Trophoblast cell (in vitro differentiated cells and primary cell): ENCODE measurements around the gene SAPCD2.
A peak's percentile ranks its signal among the peaks of the same experiment; 100 is the strongest.

ENCODE experiments used
- DNase-seq, 2 donors: peaks; one replicate each; pipeline ENCODE4 v3.0.0-alpha.2; 2016
- H2AFZ ChIP-seq: 2 replicates; pipeline ENCODE4 v1.6.1; 2013; ENCODE audit warnings: low read length, moderate library complexity, mild to moderate bottlenecking; ENCODE audit not compliant: insufficient read depth, poor library complexity
- H2AK5ac ChIP-seq: 2 replicates; pipeline ENCODE4 v1.6.1; 2013; ENCODE audit warnings: mild to moderate bottlenecking, low read length
- H2BK120ac ChIP-seq: 2 replicates; pipeline ENCODE4 v1.6.1; 2013; ENCODE audit warnings: low read length, mild to moderate bottlenecking, moderate library complexity; ENCODE audit not compliant: insufficient read depth, poor library complexity
- H2BK12ac ChIP-seq: 2 replicates; pipeline ENCODE4 v1.6.1; 2013; ENCODE audit warnings: mild to moderate bottlenecking, low read length, moderate library complexity
- H2BK5ac ChIP-seq: 2 replicates; pipeline ENCODE4 v1.6.1; 2013; ENCODE audit warnings: low read length, low read depth, moderate library complexity, mild to moderate bottlenecking; ENCODE audit not compliant: poor library complexity
- H3K14ac ChIP-seq: 2 replicates; pipeline ENCODE4 v1.6.1; 2013; ENCODE audit warnings: mild to moderate bottlenecking, low read length
- H3K18ac ChIP-seq: 2 replicates; pipeline ENCODE4 v1.6.1; 2013; ENCODE audit warnings: mild to moderate bottlenecking, low read length
- H3K23ac ChIP-seq: 2 replicates; pipeline ENCODE4 v1.6.1; 2013; ENCODE audit warnings: low read length
- H3K27ac ChIP-seq: 2 replicates; pipeline ENCODE4 v1.5.1; 2013; ENCODE audit warnings: low read depth, mild to moderate bottlenecking, inconsistent platforms, low read length, moderate library complexity
- H3K27me3 ChIP-seq: 2 replicates; pipeline ENCODE4 v1.6.1; 2013; ENCODE audit warnings: inconsistent platforms, mild to moderate bottlenecking, low read length, moderate library complexity; ENCODE audit not compliant: insufficient read depth
- H3K36me3 ChIP-seq, 2 experiments: 1 replicate in 1 of 2; 2 replicates in 1 of 2; pipeline ENCODE4 v1.6.1; 2013; ENCODE audit warnings: low read length in 2 of 2, mild to moderate bottlenecking in 2 of 2, moderate library complexity in 1 of 2; ENCODE audit not compliant: insufficient read depth in 2 of 2, control insufficient read depth in 1 of 2
- H3K4ac ChIP-seq: 2 replicates; pipeline ENCODE4 v1.6.1; 2013; ENCODE audit warnings: low read depth, mild to moderate bottlenecking, low read length, moderate library complexity
- H3K4me1 ChIP-seq, 2 experiments: 1 replicate in 1 of 2; 2 replicates in 1 of 2; pipeline ENCODE4 v1.6.1; 2013; ENCODE audit warnings: low read length in 2 of 2, mild to moderate bottlenecking in 2 of 2, moderate library complexity in 1 of 2; ENCODE audit not compliant: insufficient read depth in 2 of 2, control insufficient read depth in 1 of 2
- H3K4me2 ChIP-seq: 2 replicates; pipeline ENCODE4 v1.6.1; 2013; ENCODE audit warnings: inconsistent platforms, mild to moderate bottlenecking, low read length, moderate library complexity
- H3K4me3 ChIP-seq: 2 replicates; pipeline ENCODE4 v1.5.1; 2013; ENCODE audit warnings: mild to moderate bottlenecking, low read depth, low read length, inconsistent platforms
- H3K79me1 ChIP-seq: one replicate; pipeline ENCODE4 v1.6.1; 2013; ENCODE audit warnings: low read length
- H3K79me2 ChIP-seq: 2 replicates; pipeline ENCODE4 v1.6.1; 2013; ENCODE audit warnings: low read length, mild to moderate bottlenecking; ENCODE audit not compliant: control insufficient read depth, insufficient read depth, poor library complexity
- H3K9ac ChIP-seq: 2 replicates; pipeline ENCODE4 v1.6.1; 2013; ENCODE audit warnings: mild to moderate bottlenecking, low read length
- H3K9me3 ChIP-seq: 2 replicates; pipeline ENCODE4 v1.6.1; 2013; ENCODE audit warnings: low read depth, mild to moderate bottlenecking, control low read depth, inconsistent platforms, low read length; ENCODE audit not compliant: insufficient read depth
- H4K12ac ChIP-seq: 2 replicates; pipeline ENCODE4 v1.6.1; 2013; ENCODE audit warnings: low read depth, mild to moderate bottlenecking, low read length, moderate library complexity
- H4K8ac ChIP-seq: 2 replicates; pipeline ENCODE4 v1.6.1; 2013; ENCODE audit warnings: low read depth, mild to moderate bottlenecking, low read length, moderate library complexity
- H4K91ac ChIP-seq: one replicate; pipeline ENCODE4 v1.6.1; 2013; ENCODE audit warnings: low read depth, mild to moderate bottlenecking, low read length, moderate library complexity
- WGBS: extraction: QIAGEN DNeasy Blood & Tissue Kit; methylation state at CpG from one replicate; pipeline ENCODE4 v1.1.7; 2013; ENCODE audit warnings: missing lambda C conversion rate; ENCODE audit not compliant: insufficient read length, insufficient coverage; ENCODE audit errors: extremely low coverage; 5-methylcytosine and 5-hydroxymethylcytosine counted together

SAPCD2 gene

GRCh38 chr9:137018761-137019559 is 51.4 kb downstream of the SAPCD2 start:
- DNase-seq = no peak
- Histone ChIP-seq H3K9me3 (peaks cover 22% of the 10 kb centered on the region), H3K9ac (no peak overlapping the region), H2AK5ac (no peak overlapping the region), H3K36me3 (no peaks in the 10 kb centered on the region), H4K12ac (no peak overlapping the region), H3K23ac (no peak overlapping the region), H3K27me3 (no peaks in the 10 kb centered on the region), H2BK120ac (no peak overlapping the region), H3K27ac (no peak overlapping the region), H3K4ac (no peak overlapping the region), H2BK12ac (no peak overlapping the region), H4K8ac (no peak overlapping the region), H2AFZ (no peak overlapping the region), H3K79me2 (no peaks in the 10 kb centered on the region), H4K91ac (no peak overlapping the region), H3K79me1 (no peaks in the 10 kb centered on the region), H3K18ac (no peak overlapping the region), H2BK5ac (no peak overlapping the region), H3K14ac (no peak overlapping the region), H3K4me2 (no peak overlapping the region), H3K4me3 (no peak overlapping the region), H3K4me1 (no peaks in the 10 kb centered on the region)
- WGBS = no CpG with 5 or more reads among the region's 36 CpGs

- no peak overlapping the region for H3K4ac ChIP-seq
Observed at GRCh38 chr9:137017791-137018497, 52.4 kb downstream of the SAPCD2 start.

GRCh38 chr9:137017071-137017470 is 53.3 kb downstream of the SAPCD2 start:
- no peaks in the 10 kb centered on the region for H3K79me1 ChIP-seq
- H2BK120ac ChIP-seq = no peak overlapping the region
- H3K9ac ChIP-seq = no peak overlapping the region
- no peak overlapping the region for H3K27ac ChIP-seq
- H3K79me2 ChIP-seq = no peaks in the 10 kb centered on the region
- no peaks in the 10 kb centered on the region for H3K27me3 ChIP-seq
- H4K8ac ChIP-seq = no peak overlapping the region
- no peak overlapping the region for H4K12ac ChIP-seq
- no peak overlapping the region for H2BK5ac ChIP-seq
- no peak for DNase-seq
- no peak overlapping the region for H2AK5ac ChIP-seq
- peak overlapping the region; percentile 27 for H3K4me3 ChIP-seq
- H3K14ac ChIP-seq = no peak overlapping the region
- H3K23ac ChIP-seq = no peak overlapping the region
- H4K91ac ChIP-seq = no peak overlapping the region
- H2AFZ ChIP-seq = no peak overlapping the region
- H3K4me1 ChIP-seq = no peaks in the 10 kb centered on the region
- H3K4me2 ChIP-seq = no peak overlapping the region
- no CpG with 5 or more reads among the region's 28 CpGs for WGBS
- H3K18ac ChIP-seq = no peak overlapping the region
- H3K4ac ChIP-seq = no peak overlapping the region
- peaks cover 27% of the 10 kb centered on the region for H3K9me3 ChIP-seq
- H3K36me3 ChIP-seq = no peaks in the 10 kb centered on the region
- H2BK12ac ChIP-seq = no peak overlapping the region

More at GRCh38 chr9:137017791-137018497, 52.4 kb downstream of the SAPCD2 start:
- Histone ChIP-seq H3K18ac (no peak overlapping the region), H3K9ac (no peak overlapping the region), H3K79me2 (no peaks in the 10 kb centered on the region), H3K4me3 (no peak overlapping the region), H2BK5ac (no peak overlapping the region), H3K23ac (no peak overlapping the region), H3K79me1 (no peaks in the 10 kb centered on the region), H2AK5ac (no peak overlapping the region), H3K27ac (no peak overlapping the region), H3K9me3 (peaks cover 24% of the 10 kb centered on the region), H4K12ac (no peak overlapping the region), H3K4me2 (no peak overlapping the region), H2BK120ac (no peak overlapping the region), H3K4me1 (no peaks in the 10 kb centered on the region), H3K27me3 (no peaks in the 10 kb centered on the region), H3K14ac (no peak overlapping the region), H4K91ac (no peak overlapping the region), H2AFZ (no peak overlapping the region), H3K36me3 (no peaks in the 10 kb centered on the region), H2BK12ac (no peak overlapping the region), H4K8ac (no peak overlapping the region)
- no CpG with 5 or more reads among the region's 45 CpGs for WGBS
- DNase-seq = no peak

GRCh38 chr9:137016436-137016835 is 53.9 kb downstream of the SAPCD2 start:
- Histone ChIP-seq H2AK5ac (no peak overlapping the region), H3K23ac (no peak overlapping the region), H3K4me3 (no peak overlapping the region), H4K91ac (no peak overlapping the region), H4K8ac (no peak overlapping the region), H3K4me1 (no peaks in the 10 kb centered on the region), H3K18ac (no peak overlapping the region), H4K12ac (no peak overlapping the region), H3K9ac (no peak overlapping the region), H3K4ac (no peak overlapping the region), H3K27me3 (no peaks in the 10 kb centered on the region), H2BK5ac (no peak overlapping the region), H3K9me3 (peaks cover 27% of the 10 kb centered on the region), H3K36me3 (no peaks in the 10 kb centered on the region), H3K14ac (no peak overlapping the region), H3K79me1 (no peaks in the 10 kb centered on the region), H2BK12ac (no peak overlapping the region), H2AFZ (no peak overlapping the region), H2BK120ac (no peak overlapping the region), H3K79me2 (no peaks in the 10 kb centered on the region), H3K4me2 (no peak overlapping the region), H3K27ac (no peak overlapping the region)
- whole genome bisulfite sequencing = no CpG with 5 or more reads among the region's 16 CpGs
- no peak for DNase-seq
